WERI-Rb-1 (cell line): Measurements from ENCODE around the gene PCDHGA10.
"Not testable (repeated sequence)": the region's sequence is repeated elsewhere in the genome, so short reads cannot be mapped to it uniquely, and the experiment has no call there.

ENCODE experiments used
- DNase-seq: peaks from one replicate; pipeline ENCODE4 v3.0.0-alpha.2; 2020
- H3K27ac ChIP-seq: fragments of 250-450 bp; sonication (Bioruptor Pico); 2 replicates; pipeline ENCODE4 v1.5.1; 2020; ENCODE audit warnings: mild to moderate bottlenecking, moderate library complexity
- H3K27me3 ChIP-seq: fragments of 250-450 bp; sonication (Bioruptor Pico); 2 replicates; pipeline ENCODE4 v1.5.1; 2021; ENCODE audit warnings: mild to moderate bottlenecking, low read depth, moderate library complexity; ENCODE audit not compliant: insufficient read depth, severe bottlenecking
- H3K36me3 ChIP-seq: fragments of 250-450 bp; sonication (Bioruptor Pico); 2 replicates; pipeline ENCODE4 v1.5.1; 2020; ENCODE audit warnings: mild to moderate bottlenecking, moderate library complexity
- H3K4me3 ChIP-seq: 2 replicates; pipeline ENCODE4 v1.5.1; 2011; ENCODE audit warnings: low read depth, mild to moderate bottlenecking, control low read depth, low read length
- H3K9me3 ChIP-seq: fragments of 250-450 bp; sonication (Bioruptor Pico); 2 replicates; pipeline ENCODE4 v1.5.1; 2021; ENCODE audit warnings: mild to moderate bottlenecking, moderate library complexity; ENCODE audit not compliant: severe bottlenecking
- CTCF ChIP-seq: IDR thresholded peaks from 2 replicates; pipeline ENCODE4 v1.5.1; 2011; ENCODE audit warnings: low read depth, mild to moderate bottlenecking, control low read depth, inconsistent platforms, low read length

PCDHGA10 gene

GRCh38 chr5:141413540-141414069 is 818 bp downstream of the PCDHGA10 start:
- TF ChIP-seq CTCF: no peak
- Histone ChIP-seq H3K36me3 (no peaks in the 10 kb centered on the region), H3K9me3 (peaks cover 3% of the 10 kb centered on the region), H3K27me3 (no peaks in the 10 kb centered on the region), H3K27ac (no peak overlapping the region), H3K4me3 (no peak overlapping the region)
- DNase-seq: no peak

DNA sequence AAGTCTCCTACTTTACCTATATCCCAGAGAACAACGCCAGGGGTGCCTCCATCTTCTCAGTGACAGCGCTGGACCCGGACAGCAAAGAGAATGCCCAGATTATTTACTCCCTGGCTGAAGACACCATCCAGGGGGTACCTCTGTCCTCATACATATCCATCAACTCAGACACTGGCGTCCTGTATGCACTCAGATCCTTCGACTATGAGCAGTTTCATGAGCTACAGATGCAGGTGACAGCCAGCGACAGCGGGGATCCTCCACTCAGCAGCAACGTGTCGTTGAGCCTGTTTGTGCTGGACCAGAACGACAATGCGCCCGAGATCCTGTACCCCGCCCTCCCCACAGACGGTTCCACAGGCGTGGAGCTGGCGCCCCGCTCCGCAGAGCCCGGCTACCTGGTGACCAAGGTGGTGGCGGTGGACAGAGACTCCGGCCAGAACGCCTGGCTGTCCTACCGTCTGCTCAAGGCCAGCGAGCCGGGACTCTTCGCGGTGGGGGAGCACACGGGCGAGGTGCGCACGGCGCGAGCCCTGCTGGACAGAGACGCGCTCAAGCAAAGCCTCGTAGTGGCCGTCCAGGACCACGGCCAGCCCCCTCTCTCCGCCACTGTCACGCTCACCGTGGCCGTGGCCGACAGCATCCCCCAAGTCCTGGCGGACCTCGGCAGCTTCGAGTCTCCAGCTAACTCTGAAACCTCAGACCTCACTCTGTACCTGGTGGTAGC is 1.9 kb downstream of the PCDHGA10 start:
- H3K36me3 ChIP-seq, H3K27ac ChIP-seq, H3K4me3 ChIP-seq, H3K27me3 ChIP-seq, DNase-seq: not testable (repeated sequence)
- peaks cover 11% of the 10 kb centered on the region for H3K9me3 ChIP-seq

DNA sequence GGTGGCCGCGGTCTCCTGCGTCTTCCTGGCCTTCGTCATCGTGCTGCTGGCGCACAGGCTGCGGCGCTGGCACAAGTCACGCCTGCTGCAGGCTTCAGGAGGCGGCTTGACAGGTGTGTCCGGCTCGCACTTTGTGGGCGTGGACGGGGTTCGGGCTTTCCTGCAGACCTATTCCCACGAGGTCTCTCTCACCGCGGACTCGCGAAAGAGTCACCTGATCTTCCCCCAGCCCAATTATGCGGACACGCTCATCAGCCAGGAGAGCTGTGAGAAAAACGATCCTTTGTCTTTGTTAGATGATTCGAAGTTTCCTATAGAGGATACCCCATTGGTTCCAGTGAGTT is 2.5 kb downstream of the PCDHGA10 start:
- peaks cover 15% of the 10 kb centered on the region for H3K9me3 ChIP-seq
- not testable (repeated sequence) for H3K27me3 ChIP-seq, H3K27ac ChIP-seq, H3K4me3 ChIP-seq, H3K36me3 ChIP-seq, DNase-seq

DNA sequence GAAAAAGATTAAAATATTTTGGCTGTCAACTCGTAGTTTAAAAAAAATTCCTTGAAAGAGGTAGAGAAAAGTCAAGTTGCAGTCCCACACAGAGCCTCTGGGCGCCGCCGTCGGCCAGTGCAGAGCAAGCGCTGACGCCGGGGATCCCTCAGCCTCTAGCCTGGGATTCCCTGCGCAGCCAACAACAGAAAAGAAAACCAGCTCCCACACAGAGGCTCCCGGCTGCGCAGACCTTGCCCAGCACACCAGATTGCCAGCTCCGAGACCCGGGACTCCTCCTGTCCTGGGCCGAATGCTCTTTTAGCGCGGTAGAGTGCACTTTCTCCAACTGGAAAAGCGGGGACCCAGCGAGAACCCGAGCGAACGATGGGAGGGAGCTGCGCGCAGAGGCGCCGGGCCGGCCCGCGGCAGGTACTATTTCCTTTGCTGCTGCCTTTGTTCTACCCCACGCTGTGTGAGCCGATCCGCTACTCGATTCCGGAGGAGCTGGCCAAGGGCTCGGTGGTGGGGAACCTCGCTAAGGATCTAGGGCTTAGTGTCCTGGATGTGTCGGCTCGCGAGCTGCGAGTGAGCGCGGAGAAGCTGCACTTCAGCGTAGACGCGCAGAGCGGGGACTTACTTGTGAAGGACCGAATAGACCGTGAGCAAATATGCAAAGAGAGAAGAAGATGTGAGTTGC is 4.8 kb downstream of the PCDHGA10 start, which contains the start of gene PCDHGB7:
Gene PCDHGB7 (plus strand): TSS at position 184 of the 679 bp plus-strand sequence. CDS start 183 bp downstream, at position 367.
- peak; percentile 58 for DNase-seq
- TF ChIP-seq CTCF: peak; percentile 67
- peaks cover 25% of the 10 kb centered on the region for H3K9me3 ChIP-seq
- not testable (repeated sequence) for H3K4me3 ChIP-seq, H3K27me3 ChIP-seq, H3K36me3 ChIP-seq, H3K27ac ChIP-seq

- Histone ChIP-seq H3K4me3 (no peak overlapping the region), H3K9me3 (peaks cover 25% of the 10 kb centered on the region), H3K36me3 (no peaks in the 10 kb centered on the region), H3K27me3 (no peaks in the 10 kb centered on the region), H3K27ac (no peak overlapping the region)
- no peak for DNase-seq
- TF ChIP-seq CTCF: no peak
Observed at GRCh38 chr5:141419074-141419880, 6.5 kb downstream of the PCDHGA10 start.

GRCh38 chr5:141420855-141421488 is 8.2 kb downstream of the PCDHGA10 start, which contains the start of gene PCDHGA11:
Gene PCDHGA11, plus strand, starts transcription at chr5:141421051. Its CDS starts 177 bp downstream, at chr5:141421228.
- Histone ChIP-seq H3K36me3 (no peaks in the 10 kb centered on the region), H3K27me3 (no peaks in the 10 kb centered on the region), H3K27ac (no peak within 1 kb of the TSS), H3K9me3 (peaks cover 25% of the 10 kb centered on the region), H3K4me3 (no peak within 1 kb of the TSS)
- TF ChIP-seq CTCF: no peak; the same call in 1 of the 2 replicates
- peak; percentile 30 for DNase-seq
